ENCODE results near the gene FDXACB1. TPM values are rescaled to one million over a fixed set of nuclear protein-coding genes. Genes with fewer than 3 reads are reported as not detected.

The FDXACB1 gene
- polyA plus RNA-seq, 1 donor, result 5.3 TPM

DNA sequence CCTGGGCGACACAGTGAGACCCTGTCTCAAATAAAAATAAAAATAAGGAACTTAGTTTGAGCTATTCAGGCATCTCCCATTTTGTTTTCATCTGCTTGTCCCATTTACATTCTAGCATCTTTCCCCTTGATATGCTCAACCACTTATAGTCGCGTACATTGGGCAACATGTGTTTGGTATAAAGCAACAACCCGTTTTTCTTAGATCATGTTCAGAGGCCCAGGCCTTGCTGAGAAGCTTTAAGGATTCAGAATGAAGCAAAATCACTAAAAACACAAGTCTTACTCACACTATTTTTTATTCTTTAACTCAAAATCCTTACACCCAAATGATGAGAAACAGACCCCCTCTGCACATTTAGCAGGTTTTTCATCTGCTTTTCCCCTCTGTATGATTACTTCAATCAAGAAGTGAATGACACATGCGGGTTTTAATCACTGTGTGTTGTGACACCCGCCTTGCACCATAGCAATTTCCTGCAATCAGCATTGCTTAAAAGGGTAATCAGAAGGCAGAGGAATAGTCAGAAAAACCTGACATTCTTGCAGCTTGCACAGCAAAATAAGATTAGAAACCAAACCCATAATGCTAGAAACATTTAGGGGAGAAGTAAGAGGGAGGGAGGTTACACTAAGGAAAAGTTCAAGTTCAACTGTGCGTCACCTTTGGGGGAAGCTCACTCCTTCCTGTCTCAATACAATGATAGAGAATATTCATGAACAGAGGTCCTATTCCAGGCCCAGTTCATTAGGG, 33.5 kb downstream of the FDXACB1 start:
- no peak for DNase-seq

DNA sequence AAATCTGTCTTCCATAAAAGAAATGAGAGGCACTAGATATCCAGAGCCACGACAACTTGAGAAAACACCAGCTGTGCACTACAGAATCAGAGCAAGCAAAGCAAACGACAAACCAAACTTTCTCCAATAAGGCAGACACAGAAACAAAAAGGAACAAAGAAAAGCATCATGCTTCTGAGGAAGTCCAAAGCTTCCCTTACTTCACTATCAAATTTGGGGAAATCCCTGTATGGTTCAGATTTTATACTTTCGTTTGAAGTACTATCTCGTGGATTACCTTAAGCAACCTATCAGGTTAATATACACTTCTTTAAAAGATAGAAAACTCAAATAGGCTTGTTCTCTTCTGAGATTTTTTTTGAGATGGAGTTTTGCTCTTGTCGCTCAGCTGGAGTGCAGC, 35.3 kb downstream of the FDXACB1 start:
- no peak for DNase-seq

DNA sequence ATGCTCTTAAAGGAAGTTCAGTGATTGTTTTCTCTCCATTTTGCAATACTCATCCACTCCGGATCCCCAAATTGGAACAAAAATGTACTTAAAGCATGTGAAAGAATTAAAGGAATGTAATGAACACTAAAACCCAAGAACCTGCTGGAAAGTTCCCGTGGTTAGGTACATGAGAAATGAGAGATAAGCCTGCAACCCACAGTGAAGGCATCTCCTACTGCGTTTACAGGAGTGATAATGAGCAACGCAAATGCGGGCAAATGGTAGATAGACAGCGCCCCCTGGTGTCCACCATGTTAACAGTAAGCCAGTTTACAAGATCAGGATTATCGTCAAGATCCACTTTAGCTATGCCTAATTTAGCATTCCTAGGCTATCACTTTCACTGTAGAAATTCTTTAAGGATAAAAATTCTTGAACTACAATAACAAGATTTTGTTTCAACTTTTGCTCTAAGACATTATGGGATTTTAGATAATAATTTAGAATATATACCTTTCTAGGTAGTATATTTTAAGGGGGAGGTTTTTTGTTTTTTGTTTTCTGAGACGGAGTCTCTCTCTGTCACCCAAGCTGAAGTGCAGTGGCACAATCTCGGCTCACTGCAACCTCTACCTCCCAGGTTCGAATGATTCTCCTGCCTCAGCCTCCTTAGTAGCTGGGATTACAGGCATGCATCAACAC, 37.5 kb downstream of the FDXACB1 start:
- peak; percentile 82 for DNase-seq

DNA sequence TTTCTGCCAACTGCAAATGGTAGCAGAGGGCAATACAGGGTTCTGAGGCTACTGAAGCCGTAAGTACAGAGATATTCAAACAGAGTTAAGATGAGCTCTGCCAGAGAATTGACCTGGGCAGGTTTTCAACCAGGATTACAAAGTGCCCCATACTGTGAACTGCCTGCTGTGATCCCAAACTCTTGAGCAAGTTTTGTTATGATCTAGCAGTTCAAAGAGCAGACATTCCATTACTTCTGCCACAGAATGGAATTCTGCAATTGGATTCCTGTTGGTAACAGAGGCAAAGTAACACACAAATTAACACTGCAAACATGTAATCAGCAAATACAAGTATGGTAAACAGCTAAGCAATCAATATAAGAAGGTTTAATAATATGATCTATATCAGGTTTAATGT, 38.8 kb downstream of the FDXACB1 start:
- DNase-seq, result no peak

DNA sequence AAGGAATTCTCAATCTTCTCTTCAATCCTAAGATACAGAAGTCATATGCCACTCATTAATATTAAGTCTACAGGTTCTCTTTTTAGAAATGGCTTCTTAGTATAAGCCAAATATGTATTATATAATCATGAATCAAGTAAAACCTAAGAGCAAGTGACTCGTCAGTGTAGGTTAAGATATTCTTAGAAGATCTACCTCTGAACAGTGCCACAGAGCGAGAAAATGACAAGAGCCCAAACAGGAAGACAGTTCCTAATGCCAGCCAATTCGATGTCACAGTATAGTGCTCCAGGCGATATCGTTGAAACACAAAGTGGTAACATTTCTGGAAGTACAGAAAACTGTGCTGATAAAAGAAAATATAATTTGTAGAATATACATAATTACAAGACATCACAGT, 40.9 kb downstream of the FDXACB1 start:
- no peak for DNase-seq

DNA sequence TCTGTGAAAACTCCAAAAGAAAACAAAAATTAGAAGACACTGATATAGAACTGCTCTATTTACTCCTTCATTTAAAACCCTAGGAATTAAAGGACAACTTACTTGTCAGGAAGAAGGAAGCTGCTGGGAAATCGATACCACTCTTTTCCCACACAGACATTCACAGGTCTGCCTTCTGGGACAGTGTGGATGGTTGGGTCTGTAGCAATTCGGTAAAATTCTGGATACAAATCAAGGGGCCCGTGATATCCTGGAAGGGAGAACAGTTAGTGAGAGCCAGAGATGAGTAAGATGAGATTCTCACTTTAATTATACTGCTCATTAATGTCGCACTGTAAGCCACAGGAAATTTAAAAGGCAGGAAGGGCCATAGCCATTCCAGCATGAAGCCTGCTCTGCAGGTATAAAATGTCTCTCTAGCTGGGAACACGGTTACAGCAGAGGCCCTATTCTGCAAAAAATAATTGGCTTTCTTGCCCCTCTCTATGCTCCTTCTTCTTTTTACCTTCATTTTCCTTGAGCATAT, 41.5 kb downstream of the FDXACB1 start:
- DNase-seq, result no peak

DNA sequence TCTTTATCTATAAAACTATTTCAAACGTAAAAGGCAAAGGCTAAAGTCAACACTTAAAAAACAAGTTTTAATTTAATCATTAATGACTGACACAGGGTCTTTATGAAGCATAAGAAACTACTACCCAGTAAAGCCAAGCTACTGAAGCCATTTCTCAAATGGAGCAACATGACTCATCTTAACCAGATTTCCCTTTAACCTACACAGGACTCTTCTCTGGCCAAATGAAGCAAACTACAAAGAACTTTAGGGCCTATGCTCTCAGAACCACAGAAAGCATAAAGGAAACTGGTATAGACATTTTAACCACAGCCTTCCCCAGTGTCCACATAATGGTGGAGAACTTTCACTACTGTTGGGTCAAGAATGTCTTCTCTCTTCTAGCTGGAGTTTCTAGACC, 42.2 kb downstream of the FDXACB1 start:
- no peak for DNase-seq

DNA sequence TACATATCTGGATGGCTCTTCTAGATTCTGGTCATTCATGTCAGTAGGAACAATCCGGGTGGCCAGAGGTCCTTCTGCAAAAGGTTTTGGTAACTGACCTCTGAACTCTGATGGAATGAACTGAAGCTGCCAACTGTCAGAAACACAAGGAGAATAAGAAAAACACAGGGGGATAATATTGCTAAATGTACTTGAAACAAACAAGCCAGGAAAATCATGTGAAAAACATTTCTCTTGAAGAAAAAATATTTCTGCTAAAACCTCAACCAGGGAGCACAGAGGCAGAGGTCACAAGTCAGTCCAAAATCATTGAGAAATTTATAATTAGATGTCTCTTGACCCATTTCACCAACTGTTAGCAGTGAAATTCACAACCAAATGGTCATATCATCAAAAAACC, 42.8 kb downstream of the FDXACB1 start:
- DNase-seq, result no peak

DNA sequence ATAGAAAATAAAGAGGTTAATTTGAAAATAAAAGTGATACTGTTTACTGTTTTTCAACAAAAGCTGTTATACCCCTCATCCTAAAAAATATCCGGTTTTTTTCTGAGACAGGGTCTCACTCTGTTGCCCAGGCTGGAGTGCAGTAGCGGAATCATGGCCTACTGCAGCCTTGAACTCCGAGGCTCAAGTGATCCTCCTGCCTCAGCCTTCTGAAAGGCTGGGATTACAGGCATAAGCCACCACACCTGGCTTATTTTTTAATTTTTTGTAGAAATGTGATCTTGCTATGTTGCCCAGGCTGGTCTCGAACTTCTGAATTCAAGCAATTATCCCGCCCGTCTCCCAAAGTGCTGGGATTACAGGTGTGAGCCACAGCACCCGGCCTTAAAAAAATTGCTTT, 43.3 kb downstream of the FDXACB1 start:
- no peak for DNase-seq

DNA sequence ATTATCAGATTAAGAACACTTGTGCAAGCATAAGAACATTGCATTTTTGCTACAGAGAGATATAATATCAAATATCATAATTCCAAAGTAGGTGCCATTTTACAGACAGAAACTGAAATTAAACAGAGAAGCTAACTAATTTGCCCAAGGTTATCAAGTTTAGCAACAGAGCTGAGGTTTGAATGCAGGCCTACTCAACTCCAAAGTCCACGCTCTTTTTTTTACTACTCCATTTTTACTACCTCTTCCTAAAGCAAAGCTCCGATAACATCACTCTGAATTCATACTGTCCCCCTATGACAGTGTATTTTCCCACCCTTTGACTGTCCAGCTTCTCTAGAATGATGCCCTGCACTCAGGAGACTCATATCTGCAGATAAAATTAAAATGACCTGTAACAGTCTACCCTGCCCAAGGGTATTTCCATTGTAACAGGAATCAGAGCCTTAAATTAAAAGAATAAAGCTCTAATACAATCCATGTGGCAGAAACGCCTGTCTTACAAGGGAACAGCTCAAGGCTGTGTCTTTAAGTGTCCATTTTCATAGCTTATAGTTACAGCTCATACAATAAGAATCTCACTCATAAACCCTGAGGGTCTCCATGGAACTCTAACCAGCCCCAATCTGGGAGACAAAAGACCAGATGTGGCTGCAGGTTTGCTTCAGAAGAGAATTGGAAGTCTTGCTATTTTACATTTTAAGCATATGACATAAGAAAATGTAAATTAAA, 44.4 kb downstream of the FDXACB1 start:
- no peak for DNase-seq

DNA sequence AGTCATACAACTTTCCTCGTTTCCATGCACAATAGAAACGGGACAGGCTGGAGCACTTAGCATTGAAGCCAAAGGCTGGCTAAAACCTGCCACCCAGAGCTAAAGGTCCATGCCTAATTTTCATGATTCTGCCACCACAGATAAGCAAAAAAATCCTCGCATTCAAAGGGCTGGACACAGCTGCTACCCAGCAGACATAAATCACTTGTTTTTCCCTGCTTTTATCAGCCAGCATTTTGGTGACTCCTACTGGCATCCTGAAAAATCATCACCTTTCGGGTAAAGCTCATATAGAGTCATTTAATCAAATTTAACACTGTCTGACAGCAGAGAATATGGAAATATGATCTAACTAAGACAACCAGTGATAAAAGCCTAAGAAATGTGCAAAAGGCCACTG, 45.4 kb downstream of the FDXACB1 start:
- peak; percentile 19 for DNase-seq

DNA sequence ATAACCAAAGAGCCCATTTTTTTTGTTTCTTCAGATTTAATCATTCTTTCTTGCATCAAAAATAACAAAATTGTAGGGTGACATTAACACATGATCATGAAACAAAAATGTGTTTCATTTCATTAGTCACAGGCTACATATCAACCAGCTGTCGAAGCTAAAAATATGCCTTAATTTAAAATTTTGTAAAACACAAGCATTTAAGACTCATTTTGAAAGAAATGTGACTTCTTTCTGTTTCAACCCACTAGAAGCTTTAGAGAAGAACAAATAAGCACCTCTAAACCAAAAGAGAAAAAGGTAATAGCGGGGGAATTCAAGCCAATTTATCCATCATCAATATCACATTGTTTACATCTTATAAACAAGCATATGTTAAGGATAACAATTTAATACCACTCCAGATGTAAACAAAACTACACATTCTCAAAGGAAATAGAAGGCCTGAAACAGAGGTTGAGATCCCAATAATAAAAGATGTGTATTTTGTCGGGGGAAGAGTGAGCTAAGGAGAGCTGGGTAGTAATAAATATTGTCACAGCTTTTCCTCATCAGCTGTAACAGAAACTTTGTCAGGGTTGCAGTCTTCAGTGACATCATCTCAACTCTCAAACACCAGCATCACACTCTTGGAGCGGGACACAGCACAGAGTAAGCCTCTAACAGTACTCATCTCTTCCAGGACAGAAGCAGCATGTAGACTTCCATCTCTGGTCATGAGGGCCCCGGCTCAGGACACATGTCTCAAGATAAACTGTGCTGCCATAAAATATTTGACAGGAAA, 49.6 kb downstream of the FDXACB1 start:
- no peak for DNase-seq

DNA sequence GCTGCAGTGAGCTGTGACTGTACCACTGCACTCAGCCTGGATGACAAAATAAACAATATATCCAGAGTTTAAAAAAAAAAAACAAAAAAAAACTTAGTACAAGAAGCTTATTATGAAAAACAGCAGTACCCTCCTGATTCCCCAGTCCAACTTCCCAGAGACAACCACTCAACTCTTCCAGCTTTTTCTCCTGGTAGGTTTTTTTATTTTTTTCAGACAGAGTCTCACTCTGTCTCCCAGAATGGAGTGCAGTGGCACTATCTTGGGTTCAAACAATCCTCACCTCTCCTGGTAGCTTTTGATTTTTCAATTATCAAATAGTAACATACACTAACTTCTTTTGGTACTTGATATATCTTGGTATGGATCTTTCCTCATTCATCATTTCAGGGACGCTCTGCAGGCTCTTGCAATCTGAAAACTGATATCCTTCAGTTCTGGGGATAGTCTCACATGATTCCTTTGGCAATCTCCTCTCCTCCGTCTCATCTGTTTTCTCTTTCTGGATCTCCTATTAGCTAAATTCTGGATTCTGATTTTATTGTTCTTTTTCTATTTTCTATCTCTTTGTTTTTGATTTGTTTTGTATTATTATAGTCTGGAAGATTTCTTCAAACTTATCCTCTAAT, 52.5 kb downstream of the FDXACB1 start:
- no peak for DNase-seq

Other genes with a start within 250 kb of the FDXACB1 start
- gene PPP2R1B, start 112.8 kb downstream of the FDXACB1 start, polyA plus RNA-seq (ENCODE audit: insufficient read length), result 23.7 TPM
- 54.3 TPM for gene ALG9, start 7.6 kb downstream of the FDXACB1 start, polyA plus RNA-seq (ENCODE audit: insufficient read length)
- gene CFAP68, start 376 bp upstream of the FDXACB1 start, polyA plus RNA-seq (ENCODE audit: insufficient read length), result 45.2 TPM
- gene CRYAB, start 32.6 kb upstream of the FDXACB1 start, polyA plus RNA-seq (ENCODE audit: insufficient read length), result 38.0 TPM
- 2.1 TPM for gene HSPB2, start 33.6 kb upstream of the FDXACB1 start, polyA plus RNA-seq (ENCODE audit: insufficient read length)
- gene C11orf52, start 39.7 kb upstream of the FDXACB1 start, polyA plus RNA-seq (ENCODE audit: insufficient read length), result 10.0 TPM
- 22.1 TPM for gene DIXDC1, start 58.2 kb upstream of the FDXACB1 start, polyA plus RNA-seq (ENCODE audit: insufficient read length)
- 54.1 TPM for gene DLAT, start 146.2 kb upstream of the FDXACB1 start, polyA plus RNA-seq (ENCODE audit: insufficient read length)
- gene PIH1D2, start 194.9 kb upstream of the FDXACB1 start, polyA plus RNA-seq (ENCODE audit: insufficient read length), result 12.6 TPM
- 61.9 TPM for gene NKAPD1, start 195.1 kb upstream of the FDXACB1 start, polyA plus RNA-seq (ENCODE audit: insufficient read length)
- gene TIMM8B, start 207.6 kb upstream of the FDXACB1 start, polyA plus RNA-seq (ENCODE audit: insufficient read length), result 65.9 TPM
- 176 TPM for gene SDHD, start 207.7 kb upstream of the FDXACB1 start, polyA plus RNA-seq (ENCODE audit: insufficient read length)